PC-9 (cell line): ENCODE data around the gene ATG5. TPM values are rescaled to one million over a fixed set of nuclear protein-coding genes. Genes with fewer than 3 reads are reported as not detected.

Source experiments
- BruUV-seq: library from RNA; stranded (reverse); fragments of 400-500 nt; replicated peaks from 2 replicates; lab custom pipeline; 2021; lab: Mats Ljungman, UMichigan
- CTCF ChIA-PET: fragments of 300-600 bp; sonication (Branson Sonifier 250); formaldehyde crosslinking; loops from one replicate; lab custom pipeline; 2022; ENCODE audit warnings: antibody characterized with exemption; lab: Charles Lee
- POLR2A ChIA-PET: fragments of 300-600 bp; sonication (Branson Sonifier 250); formaldehyde crosslinking; loops from one replicate; lab custom pipeline; 2022; ENCODE audit warnings: antibody characterized with exemption; ENCODE audit not compliant: unreplicated experiment; lab: Charles Lee
- DNase-seq, 2 experiments: peaks; one replicate each; pipeline versions ENCODE4 v3.0.0 to v3.0.0-alpha.2; 2015 to 2022; ENCODE audit warnings: mixed read lengths in 1 of 2
- H2AFZ ChIP-seq: fragments of 200-600 bp; sonication (generic); 2 replicates; pipeline ENCODE4 v1.8.1; 2017; ENCODE audit warnings: antibody characterized with exemption
- H3F3A ChIP-seq: fragments of 200-600 bp; sonication (generic); 2 replicates; pipeline ENCODE4 v1.8.1; 2017; ENCODE audit warnings: antibody characterized with exemption, mild to moderate bottlenecking, low read depth; ENCODE audit not compliant: insufficient read depth
- H3K27ac ChIP-seq: fragments of 200-600 bp; sonication (generic); 2 replicates; pipeline ENCODE4 v1.6.1; 2016; ENCODE audit warnings: mixed run types
- H3K27me3 ChIP-seq: fragments of 200-600 bp; sonication (generic); 2 replicates; pipeline ENCODE4 v1.6.1; 2016; ENCODE audit warnings: low read depth, mixed run types; ENCODE audit not compliant: insufficient read depth
- H3K36me3 ChIP-seq: fragments of 200-600 bp; sonication (generic); 2 replicates; pipeline ENCODE4 v1.6.1; 2016; ENCODE audit warnings: low read depth, mixed run types
- H3K4me1 ChIP-seq: fragments of 200-600 bp; sonication (generic); replicated peaks from 2 replicates; pipeline ENCODE4 v1.6.1; 2016; ENCODE audit warnings: mixed run types; ENCODE audit not compliant: insufficient read depth
- H3K4me2 ChIP-seq: fragments of 200-600 bp; sonication (generic); 2 replicates; pipeline ENCODE4 v1.6.1; 2017; ENCODE audit warnings: mixed run types
- H3K4me3 ChIP-seq: fragments of 200-600 bp; sonication (generic); 2 replicates; pipeline ENCODE4 v1.6.1; 2016; ENCODE audit warnings: mixed run types
- H3K79me2 ChIP-seq: fragments of 200-600 bp; sonication (generic); 2 replicates; pipeline ENCODE4 v1.6.1; 2017; ENCODE audit warnings: low read depth, mixed run types
- H3K9me2 ChIP-seq: fragments of 200-600 bp; sonication (generic); 2 replicates; pipeline ENCODE4 v1.8.1; 2017; ENCODE audit warnings: mild to moderate bottlenecking; ENCODE audit not compliant: insufficient read depth
- H3K9me3 ChIP-seq: fragments of 200-600 bp; sonication (generic); 2 replicates; pipeline ENCODE4 v1.8.1; 2016; ENCODE audit warnings: low read depth; ENCODE audit not compliant: insufficient read depth
- H4K20me1 ChIP-seq: fragments of 200-600 bp; sonication (generic); 2 replicates; pipeline ENCODE4 v1.8.1; 2017; ENCODE audit not compliant: insufficient read depth
- EZH2 ChIP-seq: fragments of 200-600 bp; sonication (generic); IDR thresholded peaks from 2 replicates; pipeline ENCODE4 v1.8.0; 2017; ENCODE audit warnings: antibody characterized with exemption, low read depth
- intact Hi-C: fragments of 100-400 bp; cut with micrococcal nuclease; formaldehyde crosslinking; loops from one replicate; pipeline ENCODE4 v1.10.0; 2022; ENCODE audit not compliant: unreplicated experiment
- total RNA-seq: library from RNA; stranded (reverse); gene quantifications from 2 replicates; pipeline ENCODE4 v1.2.3, GENCODE V29; 2021
- TF ChIP-seq, protein P1 (sequence below): fragments of 200-600 bp; sonication (generic); conservative IDR thresholded peaks from 2 replicates; pipeline ENCODE4 v1.6.1; 2017; ENCODE audit warnings: mixed run types, antibody characterized with exemption, mild to moderate bottlenecking, moderate library complexity

The ATG5 gene
- total RNA-seq, 1 experiment from 2014 or later: 39.8 TPM

GRCh38 chr6:106279179-106279578 lies 46.4 kb downstream of the ATG5 start:
- Histone ChIP-seq H3F3A (no peaks in the 10 kb centered on the region), H3K36me3 (peaks cover 12% of the 10 kb centered on the region; the same call in 1 of the 2 replicates), H3K4me2 (no peak overlapping the region), H3K4me3 (no peak overlapping the region), H3K9me3 (no peaks in the 10 kb centered on the region), H2AFZ (no peak overlapping the region), H3K27me3 (no peaks in the 10 kb centered on the region), H3K9me2 (no peaks in the 10 kb centered on the region), H4K20me1 (peaks cover 7% of the 10 kb centered on the region; the same call in 1 of the 2 replicates), H3K79me2 (peaks cover 17% of the 10 kb centered on the region; the same call in 1 of the 2 replicates), H3K4me1 (no peaks in the 10 kb centered on the region), H3K27ac (no peak overlapping the region)
- ChIA-PET POLR2A (no interaction called here), CTCF (interaction anchor here (0.5 kb wide), 1 partner anchor 192 kb away, joined by 3 read pairs; no protein-coding TSS in a partner anchor)
- TF ChIP-seq, protein P1, sequence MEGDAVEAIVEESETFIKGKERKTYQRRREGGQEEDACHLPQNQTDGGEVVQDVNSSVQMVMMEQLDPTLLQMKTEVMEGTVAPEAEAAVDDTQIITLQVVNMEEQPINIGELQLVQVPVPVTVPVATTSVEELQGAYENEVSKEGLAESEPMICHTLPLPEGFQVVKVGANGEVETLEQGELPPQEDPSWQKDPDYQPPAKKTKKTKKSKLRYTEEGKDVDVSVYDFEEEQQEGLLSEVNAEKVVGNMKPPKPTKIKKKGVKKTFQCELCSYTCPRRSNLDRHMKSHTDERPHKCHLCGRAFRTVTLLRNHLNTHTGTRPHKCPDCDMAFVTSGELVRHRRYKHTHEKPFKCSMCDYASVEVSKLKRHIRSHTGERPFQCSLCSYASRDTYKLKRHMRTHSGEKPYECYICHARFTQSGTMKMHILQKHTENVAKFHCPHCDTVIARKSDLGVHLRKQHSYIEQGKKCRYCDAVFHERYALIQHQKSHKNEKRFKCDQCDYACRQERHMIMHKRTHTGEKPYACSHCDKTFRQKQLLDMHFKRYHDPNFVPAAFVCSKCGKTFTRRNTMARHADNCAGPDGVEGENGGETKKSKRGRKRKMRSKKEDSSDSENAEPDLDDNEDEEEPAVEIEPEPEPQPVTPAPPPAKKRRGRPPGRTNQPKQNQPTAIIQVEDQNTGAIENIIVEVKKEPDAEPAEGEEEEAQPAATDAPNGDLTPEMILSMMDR: no peak
- no peak for TF ChIP-seq EZH2
- intact Hi-C loops: no loop called here
- BruUV-seq: no TSS peak
- DNase-seq: no peak

GRCh38 chr6:106275692-106276091 lies 49.9 kb downstream of the ATG5 start:
- Histone ChIP-seq H3K9me2 (no peaks in the 10 kb centered on the region), H4K20me1 (no peaks in the 10 kb centered on the region), H3K36me3 (peaks cover 12% of the 10 kb centered on the region; the same call in 1 of the 2 replicates), H3K27ac (no peak overlapping the region), H3K4me1 (no peaks in the 10 kb centered on the region), H3K4me2 (no peak overlapping the region), H2AFZ (no peak overlapping the region), H3K4me3 (no peak overlapping the region), H3F3A (no peaks in the 10 kb centered on the region; the same call in 1 of the 2 replicates), H3K79me2 (peaks cover 40% of the 10 kb centered on the region), H3K27me3 (no peaks in the 10 kb centered on the region), H3K9me3 (no peaks in the 10 kb centered on the region)
- intact Hi-C loops: no loop called here
- no peak for TF ChIP-seq EZH2
- TF ChIP-seq, protein P1: no peak
- no peak for DNase-seq
- no TSS peak for BruUV-seq
- ChIA-PET CTCF (no interaction called here), POLR2A (interaction anchor here (0.7 kb wide), 1 partner anchor 9 kb away, joined by 11 read pairs; no protein-coding TSS in a partner anchor)

DNA sequence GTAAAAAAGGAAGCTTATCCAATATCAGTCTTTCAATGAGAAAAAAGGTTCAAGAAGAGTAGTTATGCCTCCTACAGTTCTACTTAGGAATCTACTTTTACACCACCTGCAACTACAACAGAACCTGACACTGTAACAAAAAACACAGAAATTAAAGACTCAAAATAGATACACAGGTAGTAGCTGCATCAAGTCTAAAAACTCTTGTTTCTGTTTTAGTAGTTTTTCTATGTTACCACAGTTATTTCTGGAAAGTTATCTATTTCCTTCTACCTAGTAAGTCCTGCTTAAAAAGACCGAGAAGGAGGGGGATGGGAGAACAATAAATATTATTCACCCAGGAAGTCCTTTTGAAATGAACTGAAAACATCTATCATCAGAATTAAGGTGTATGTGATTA lies 52.5 kb downstream of the ATG5 start:
- CTCF ChIA-PET: no interaction called here
- no TSS peak for BruUV-seq
- DNase-seq: no peak
- POLR2A ChIA-PET: interaction anchor here (0.7 kb wide), 1 partner anchor 813 kb away, joined by 6 read pairs; no protein-coding TSS in a partner anchor
- Histone ChIP-seq H4K20me1 (no peaks in the 10 kb centered on the region), H3K9me3 (no peaks in the 10 kb centered on the region), H3K4me1 (no peaks in the 10 kb centered on the region), H3K4me2 (no peak overlapping the region), H3F3A (no peaks in the 10 kb centered on the region; the same call in 1 of the 2 replicates), H2AFZ (no peak overlapping the region), H3K27ac (no peak overlapping the region), H3K36me3 (0 out of 2 replicates have a peak, but pooled peaks cover 4% of the 10 kb centered on the region), H3K9me2 (no peaks in the 10 kb centered on the region), H3K79me2 (peaks cover 46% of the 10 kb centered on the region), H3K27me3 (no peaks in the 10 kb centered on the region), H3K4me3 (no peak overlapping the region)
- intact Hi-C loops: no loop called here
- TF ChIP-seq EZH2: no peak
- TF ChIP-seq, protein P1: no peak
